Measurements from ENCODE around the gene LINC01488. TPM values are rescaled to one million over a fixed set of nuclear protein-coding genes. Genes with fewer than 3 reads are reported as not detected.

Gene LINC01488
- total RNA-seq, 2 experiments from 2014 or later, result not detected

DNA sequence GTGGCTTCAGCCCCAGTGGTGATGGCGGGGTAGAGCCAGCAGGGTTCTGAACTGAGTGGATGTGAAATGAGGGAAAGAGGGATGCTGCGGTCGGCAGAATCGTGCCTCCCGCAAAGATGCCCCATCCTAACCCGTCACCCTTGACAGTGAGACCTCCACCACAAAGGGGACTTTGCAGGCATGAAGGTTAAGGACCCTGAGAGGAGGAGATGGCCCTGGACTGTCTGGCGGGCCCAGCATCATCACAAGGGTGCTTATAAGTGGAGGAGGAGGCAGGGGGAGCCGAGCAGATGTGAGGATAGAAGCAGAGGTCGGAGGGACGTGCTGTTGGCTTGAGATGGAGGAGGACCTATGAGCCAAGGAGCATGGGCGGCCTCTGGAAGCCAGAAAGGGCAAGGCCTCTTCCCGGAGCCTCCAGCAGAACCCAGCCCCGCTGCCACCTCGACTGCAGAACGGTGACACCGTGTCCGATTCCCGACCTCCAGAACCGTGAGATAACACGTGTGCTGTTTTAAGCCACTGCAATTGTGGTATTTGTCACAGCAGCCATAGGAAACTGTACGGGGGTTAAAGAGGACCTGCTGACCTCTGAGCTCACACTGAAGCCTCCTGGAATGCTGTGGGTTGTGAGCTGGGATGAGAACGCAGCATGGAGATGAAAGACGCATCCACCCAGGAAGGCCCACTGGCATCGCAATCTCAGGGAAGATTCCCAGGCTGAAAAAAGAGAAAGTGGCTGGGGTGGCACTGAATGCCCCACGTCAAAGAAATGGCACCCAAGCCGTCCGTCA lies 10.9 kb downstream of the LINC01488 start:
- POLR2A ChIA-PET, result no interaction called here
- no peak for DNase-seq
- Mint-ChIP-seq H3K27ac (no peak overlapping the region), H3K4me1 (no peaks in the 10 kb centered on the region), H3K36me3 (ENCODE audit: low read depth) (no peaks in the 10 kb centered on the region), H3K9me3 (no peaks in the 10 kb centered on the region), H3K27me3 (no peaks in the 10 kb centered on the region), H3K4me3 (no peak overlapping the region)
- CTCF ChIA-PET, result no interaction called here

DNA sequence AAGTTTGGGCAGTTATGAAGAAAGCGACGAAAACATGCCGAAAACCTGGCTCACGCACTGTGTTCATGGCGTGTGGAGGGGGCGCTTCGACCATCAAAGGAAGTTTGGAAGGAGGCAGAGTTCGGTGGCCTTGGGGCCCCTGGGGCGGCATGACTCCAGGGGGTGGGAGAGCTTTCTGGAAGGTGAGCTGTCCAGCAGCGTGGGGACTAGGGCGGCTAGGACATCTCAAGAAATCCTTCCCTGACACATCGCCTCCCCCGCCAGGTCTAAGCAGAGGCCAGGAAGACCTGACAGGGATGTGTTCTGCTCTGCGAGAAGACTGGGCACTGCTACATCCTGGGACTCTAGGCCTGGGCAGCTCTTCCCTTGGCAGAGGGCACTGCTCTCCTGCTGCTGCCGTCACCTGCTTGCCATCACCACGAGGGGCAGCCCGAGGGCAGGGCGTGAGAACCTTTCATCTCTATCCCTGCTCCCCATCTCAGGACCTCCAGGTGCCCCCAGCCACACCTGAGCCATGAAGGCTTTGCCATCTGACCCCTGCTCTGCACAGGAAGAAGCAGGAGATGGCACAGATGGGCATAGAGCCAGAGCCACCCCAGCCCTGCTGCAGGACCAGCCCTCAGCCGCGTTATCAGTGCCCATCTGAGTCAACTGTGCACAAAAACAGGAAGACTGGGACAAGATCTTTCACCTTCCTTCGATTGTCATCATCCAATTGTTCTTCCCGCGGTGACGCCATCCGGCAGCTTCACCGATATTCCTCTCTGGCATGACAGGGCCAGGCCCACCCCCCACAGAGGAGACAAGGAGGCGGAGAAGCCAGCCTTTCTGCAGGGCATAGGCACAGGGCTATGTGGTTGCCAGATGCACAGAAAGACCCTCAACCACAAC lies 12.7 kb downstream of the LINC01488 start:
- H3K36me3 Mint-ChIP-seq (ENCODE audit: low read depth), result no peaks in the 10 kb centered on the region
- no peak for DNase-seq
- H3K9me3 Mint-ChIP-seq, result no peaks in the 10 kb centered on the region
- no peak overlapping the region for H3K4me3 Mint-ChIP-seq
- ChIA-PET CTCF (no interaction called here), POLR2A (no interaction called here)
- H3K27ac Mint-ChIP-seq, result no peak overlapping the region
- H3K27me3 Mint-ChIP-seq, result no peaks in the 10 kb centered on the region
- no peaks in the 10 kb centered on the region for H3K4me1 Mint-ChIP-seq

DNA sequence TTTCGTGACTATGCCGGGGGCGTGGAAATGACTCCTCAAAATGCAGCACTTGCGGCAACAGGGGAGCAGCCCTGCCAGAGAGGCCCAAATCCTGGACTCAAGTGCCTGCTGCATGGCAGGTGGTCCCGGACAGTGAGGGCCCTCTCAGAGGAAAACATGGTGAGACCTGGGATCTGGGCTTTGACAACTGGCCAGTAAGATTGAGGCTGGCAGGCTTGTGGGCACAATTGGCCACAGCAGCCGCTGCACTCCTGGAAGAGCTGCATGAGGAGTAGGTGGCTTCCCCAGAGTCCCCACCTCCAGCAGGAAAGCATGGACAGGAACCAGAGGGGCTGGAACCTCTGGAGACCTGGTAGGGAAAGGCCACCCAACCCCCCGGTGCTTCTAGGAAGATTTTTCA lies 13.4 kb downstream of the LINC01488 start:
- H3K4me1 Mint-ChIP-seq, result no peaks in the 10 kb centered on the region
- no peak overlapping the region for H3K27ac Mint-ChIP-seq
- H3K4me3 Mint-ChIP-seq, result no peak overlapping the region
- ChIA-PET POLR2A (no interaction called here), CTCF (no interaction called here)
- no peaks in the 10 kb centered on the region for H3K36me3 Mint-ChIP-seq (ENCODE audit: low read depth)
- no peak for DNase-seq
- no peaks in the 10 kb centered on the region for H3K27me3 Mint-ChIP-seq
- H3K9me3 Mint-ChIP-seq, result no peaks in the 10 kb centered on the region

DNA sequence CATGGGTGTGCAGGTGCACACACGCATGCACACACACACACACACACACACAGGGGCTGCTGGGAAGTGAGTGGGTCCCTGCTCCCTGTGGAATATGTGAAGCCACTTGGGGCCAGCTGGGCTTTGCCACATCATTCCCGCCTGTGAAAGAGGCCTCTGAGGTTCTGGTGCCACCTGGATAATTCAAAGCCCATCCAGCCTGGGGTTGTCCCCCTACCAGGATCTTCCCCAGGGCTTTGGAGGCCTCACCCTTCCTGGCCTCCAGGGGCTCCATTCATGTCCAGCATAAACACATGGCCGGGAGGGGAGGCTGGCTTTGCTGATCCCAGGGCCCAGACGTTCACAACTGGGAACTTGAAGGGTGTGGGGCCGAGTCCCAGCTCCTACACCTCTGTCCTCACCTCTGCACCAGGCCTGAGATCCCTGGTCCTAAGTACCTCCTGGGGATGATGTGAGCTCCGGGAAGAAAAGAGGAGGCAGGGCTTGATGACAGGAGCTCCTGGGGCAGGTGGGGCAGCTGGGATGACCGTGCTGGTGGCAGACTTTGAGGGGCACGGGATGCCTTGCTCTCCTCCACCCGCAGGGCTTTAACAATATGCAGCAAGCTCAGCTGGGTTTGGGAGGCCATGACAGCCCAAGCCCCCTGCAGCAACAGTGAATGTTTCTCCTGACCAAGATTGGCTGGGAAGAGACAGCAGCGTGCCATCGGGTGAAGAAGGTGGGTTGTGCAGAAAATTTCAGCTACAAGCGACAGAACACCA lies 14.2 kb downstream of the LINC01488 start:
- no peak for DNase-seq
- H3K27ac Mint-ChIP-seq, result no peak overlapping the region
- H3K9me3 Mint-ChIP-seq, result no peaks in the 10 kb centered on the region
- POLR2A ChIA-PET, result no interaction called here
- no peaks in the 10 kb centered on the region for H3K36me3 Mint-ChIP-seq (ENCODE audit: low read depth)
- no peaks in the 10 kb centered on the region for H3K4me1 Mint-ChIP-seq
- CTCF ChIA-PET, result no interaction called here
- H3K4me3 Mint-ChIP-seq, result no peak overlapping the region
- H3K27me3 Mint-ChIP-seq, result no peaks in the 10 kb centered on the region

DNA sequence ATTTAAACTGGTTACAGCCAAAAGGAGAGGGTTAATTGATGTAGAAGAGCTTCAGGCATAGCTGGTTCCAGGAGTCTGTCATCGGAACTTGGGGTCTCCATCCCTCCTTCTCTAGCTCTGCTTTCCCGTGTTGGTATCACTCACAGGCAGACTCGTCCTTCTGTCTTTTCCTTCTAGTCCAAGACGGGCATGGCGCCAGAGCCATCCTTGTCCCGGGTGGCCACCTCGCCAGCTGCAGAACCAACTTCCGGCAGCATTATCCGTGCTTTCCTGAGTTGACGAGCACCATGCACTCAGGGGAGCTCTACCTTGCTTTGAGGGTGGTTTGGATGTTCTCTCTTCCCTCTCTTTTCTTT lies 14.7 kb downstream of the LINC01488 start:
- CTCF ChIA-PET, result no interaction called here
- POLR2A ChIA-PET, result no interaction called here
- H3K27ac Mint-ChIP-seq, result no peak overlapping the region
- DNase-seq, result no peak
- H3K27me3 Mint-ChIP-seq, result no peaks in the 10 kb centered on the region
- no peaks in the 10 kb centered on the region for H3K9me3 Mint-ChIP-seq
- H3K36me3 Mint-ChIP-seq (ENCODE audit: low read depth), result no peaks in the 10 kb centered on the region
- H3K4me3 Mint-ChIP-seq, result no peak overlapping the region
- no peaks in the 10 kb centered on the region for H3K4me1 Mint-ChIP-seq

DNA sequence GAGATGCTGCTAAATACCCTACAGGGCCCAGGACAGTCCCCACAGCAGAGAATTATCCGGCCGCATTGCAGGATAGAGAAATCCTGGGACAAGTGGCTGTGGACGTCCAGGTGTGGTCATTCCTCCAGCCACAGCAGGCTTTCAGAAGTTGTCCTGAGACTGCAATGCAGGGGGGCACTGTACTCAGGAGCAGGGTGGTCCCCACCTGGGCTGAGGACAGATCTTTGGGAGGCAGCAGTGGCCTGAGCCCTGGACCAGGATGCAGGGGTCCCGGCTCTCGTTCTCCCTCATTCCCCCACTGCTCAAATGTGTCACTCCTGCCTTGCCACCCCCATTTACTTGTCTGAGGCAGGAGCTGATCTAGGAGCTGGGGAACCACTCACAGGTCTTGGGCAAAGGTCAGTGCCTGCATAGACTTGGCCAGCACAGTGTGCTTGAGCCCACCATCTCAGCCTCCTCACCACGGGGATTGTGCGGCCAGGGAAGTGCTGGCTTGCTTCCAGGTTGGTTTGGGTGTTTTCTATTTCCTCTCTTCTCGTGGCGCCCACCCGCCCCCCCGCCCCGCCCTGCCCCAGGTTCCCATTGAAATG lies 15.3 kb downstream of the LINC01488 start:
- Mint-ChIP-seq H3K36me3 (ENCODE audit: low read depth) (no peaks in the 10 kb centered on the region), H3K4me1 (no peaks in the 10 kb centered on the region), H3K27me3 (no peaks in the 10 kb centered on the region), H3K4me3 (no peak overlapping the region), H3K27ac (no peak overlapping the region), H3K9me3 (no peaks in the 10 kb centered on the region)
- no peak for DNase-seq
- POLR2A ChIA-PET, result no interaction called here
- CTCF ChIA-PET, result no interaction called here

DNA sequence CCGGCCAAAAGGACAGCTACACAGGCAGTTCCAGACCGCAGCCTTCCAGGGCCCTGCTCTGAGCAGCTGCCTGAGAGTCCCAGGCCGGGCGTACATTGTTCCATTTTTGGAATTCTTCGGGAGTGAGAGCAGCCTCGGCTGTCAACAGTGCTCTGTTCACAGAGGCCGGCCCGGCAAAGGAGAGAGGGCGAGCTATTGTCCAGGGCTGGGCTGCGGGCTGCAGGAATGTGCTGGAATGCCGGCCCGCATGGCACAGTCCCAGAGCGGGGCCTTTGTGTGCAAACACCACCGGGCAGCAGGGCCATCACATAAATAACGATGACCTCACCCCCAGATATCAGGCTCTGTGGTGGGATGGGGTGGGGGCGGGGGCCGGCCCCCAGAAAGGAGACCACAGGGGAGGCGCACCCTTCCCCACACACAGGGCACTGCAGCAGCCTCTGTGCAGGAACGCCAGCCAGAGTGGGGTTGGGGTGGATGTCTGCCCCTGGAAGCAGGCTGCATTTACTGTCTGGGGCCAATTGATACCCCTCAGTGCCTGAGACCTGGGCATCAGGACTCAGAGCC lies 15.8 kb downstream of the LINC01488 start:
- ChIA-PET POLR2A (no interaction called here), CTCF (no interaction called here)
- no peaks in the 10 kb centered on the region for H3K9me3 Mint-ChIP-seq
- H3K27me3 Mint-ChIP-seq, result no peaks in the 10 kb centered on the region
- H3K4me3 Mint-ChIP-seq, result no peak overlapping the region
- H3K27ac Mint-ChIP-seq, result no peak overlapping the region
- no peaks in the 10 kb centered on the region for H3K36me3 Mint-ChIP-seq (ENCODE audit: low read depth)
- DNase-seq, result no peak
- no peaks in the 10 kb centered on the region for H3K4me1 Mint-ChIP-seq

DNA sequence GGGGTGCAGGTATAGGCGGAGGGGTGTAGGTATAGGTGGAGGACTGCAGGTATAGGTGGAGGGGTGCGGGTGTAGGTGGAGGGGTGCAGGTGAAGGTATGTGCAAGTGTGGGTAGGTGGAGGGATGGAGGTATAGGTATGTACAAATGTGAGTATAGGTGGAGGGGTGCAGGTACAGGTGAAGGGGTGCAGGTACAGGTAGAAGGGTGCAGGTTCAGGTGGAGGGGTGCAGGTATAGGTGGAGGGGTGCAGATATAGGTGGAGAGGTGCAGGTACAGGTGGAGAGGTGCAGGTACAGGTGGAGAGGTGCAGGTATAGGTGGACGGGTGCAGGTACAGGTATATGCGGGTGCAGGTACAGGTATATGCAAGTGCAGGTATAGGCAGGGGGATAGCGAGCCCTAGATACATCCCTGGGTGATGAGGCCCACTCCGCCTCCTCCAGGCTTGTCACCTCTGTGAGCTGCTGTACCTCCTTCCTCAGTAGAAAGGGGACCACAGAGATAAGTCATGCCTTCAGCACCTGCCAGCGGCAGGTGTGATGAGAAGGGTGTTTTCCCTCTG lies 17.2 kb downstream of the LINC01488 start:
- ChIA-PET CTCF (no interaction called here), POLR2A (no interaction called here)
- Mint-ChIP-seq H3K27me3 (no peaks in the 10 kb centered on the region), H3K36me3 (ENCODE audit: low read depth) (no peaks in the 10 kb centered on the region), H3K4me3 (no peak overlapping the region), H3K27ac (no peak overlapping the region), H3K9me3 (no peaks in the 10 kb centered on the region), H3K4me1 (no peaks in the 10 kb centered on the region)
- DNase-seq, result no peak

DNA sequence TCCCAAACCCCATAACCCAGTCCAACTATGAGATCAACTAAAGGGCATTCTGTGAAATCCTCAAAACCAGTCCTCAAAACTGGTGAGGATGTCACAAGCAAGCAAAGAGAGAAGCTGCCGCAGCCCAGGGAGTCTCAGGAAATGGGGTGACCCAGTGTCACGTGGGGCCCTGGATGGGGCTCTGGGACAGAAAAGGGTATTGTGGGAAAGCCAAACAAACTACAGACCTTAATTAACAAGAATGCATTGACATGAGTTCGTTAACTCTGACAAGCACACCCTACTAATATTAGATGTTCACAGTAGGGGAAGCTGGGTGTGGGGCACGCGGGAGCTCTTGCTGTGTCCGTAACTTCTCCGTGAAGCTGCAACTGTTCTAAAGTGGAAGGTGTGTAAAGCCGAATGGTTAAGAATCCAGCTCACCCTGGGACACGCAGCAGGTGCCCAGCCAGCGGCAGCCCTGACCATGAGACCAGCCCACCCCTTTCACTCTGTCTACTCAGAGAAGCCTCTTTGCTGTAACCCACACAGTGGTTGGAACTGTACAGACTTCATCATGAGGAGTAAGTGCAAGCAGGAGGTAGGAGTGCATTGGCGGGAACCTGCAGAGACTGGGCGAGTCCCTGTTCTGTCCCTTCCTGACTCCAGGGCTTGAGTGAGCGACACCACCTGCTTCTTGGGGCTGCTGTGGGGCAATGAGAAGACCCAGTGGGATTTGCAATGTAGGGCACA lies 17.9 kb downstream of the LINC01488 start:
- Mint-ChIP-seq H3K27me3 (no peaks in the 10 kb centered on the region), H3K4me1 (no peaks in the 10 kb centered on the region), H3K27ac (no peak overlapping the region), H3K36me3 (ENCODE audit: low read depth) (no peaks in the 10 kb centered on the region), H3K9me3 (no peaks in the 10 kb centered on the region), H3K4me3 (no peak overlapping the region)
- no peak for DNase-seq
- POLR2A ChIA-PET, result no interaction called here
- CTCF ChIA-PET, result no interaction called here

DNA sequence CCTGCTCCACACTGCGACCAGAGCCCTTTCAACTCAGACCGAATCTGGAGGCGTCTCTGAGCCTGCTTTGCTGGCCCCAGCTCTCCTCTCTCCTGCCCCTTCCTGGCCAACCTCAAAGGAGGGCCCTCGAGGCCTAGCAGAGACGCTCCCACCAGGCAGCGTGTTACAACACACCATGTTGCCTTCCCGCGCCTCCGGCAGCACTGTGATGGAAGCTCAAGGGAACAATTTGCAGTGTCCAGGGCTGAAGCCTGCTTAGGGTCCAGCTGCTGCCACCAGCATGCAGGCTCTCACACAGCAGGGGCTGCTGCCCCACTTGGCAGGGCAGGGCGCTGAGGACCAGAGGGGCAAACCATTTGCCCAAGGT lies 18.4 kb downstream of the LINC01488 start:
- no peaks in the 10 kb centered on the region for H3K4me1 Mint-ChIP-seq
- no peaks in the 10 kb centered on the region for H3K27me3 Mint-ChIP-seq
- POLR2A ChIA-PET, result no interaction called here
- CTCF ChIA-PET, result no interaction called here
- H3K9me3 Mint-ChIP-seq, result no peaks in the 10 kb centered on the region
- H3K36me3 Mint-ChIP-seq (ENCODE audit: low read depth), result no peaks in the 10 kb centered on the region
- DNase-seq, result no peak
- no peak overlapping the region for H3K4me3 Mint-ChIP-seq
- no peak overlapping the region for H3K27ac Mint-ChIP-seq

DNA sequence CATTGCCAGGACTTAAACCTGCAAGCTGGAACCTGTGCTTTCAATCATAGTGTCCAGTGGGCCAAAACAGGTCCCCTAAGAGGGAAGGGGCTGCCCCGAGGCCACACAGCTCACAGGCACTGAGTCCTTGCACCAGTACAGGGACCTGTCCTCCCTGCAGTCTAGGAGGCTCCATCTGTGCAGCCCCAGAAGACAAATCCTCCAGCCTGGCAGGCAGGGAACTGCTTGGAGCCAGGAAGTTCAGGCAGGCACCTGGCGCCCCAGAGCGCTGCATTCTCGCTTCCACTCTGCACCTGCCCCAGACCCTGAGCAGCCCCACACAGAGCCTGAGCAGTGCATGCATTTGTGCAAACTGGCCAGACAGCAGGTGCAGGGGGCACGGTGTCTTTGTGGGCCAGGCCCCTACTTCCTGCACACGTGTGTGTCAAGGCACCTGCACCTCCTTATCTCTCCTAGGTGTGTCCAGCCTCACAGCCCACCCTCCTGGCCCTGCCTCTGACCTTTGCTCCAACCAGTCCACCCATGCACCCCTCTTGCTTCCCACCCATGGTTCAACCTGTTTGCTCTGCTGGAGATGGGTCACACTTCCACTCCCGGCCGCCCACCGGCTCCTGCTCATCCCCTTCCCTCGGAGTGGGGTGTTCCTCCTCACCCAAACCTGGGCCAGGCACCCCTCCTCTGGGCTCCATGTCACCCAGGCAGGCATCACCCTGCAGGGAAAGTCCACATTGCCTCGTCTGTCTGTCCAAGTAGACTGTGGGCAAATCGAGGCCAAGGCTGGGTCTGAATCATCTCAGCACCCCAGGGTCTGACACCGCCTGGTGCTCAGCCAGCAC lies 19.0 kb downstream of the LINC01488 start:
- ChIA-PET POLR2A (no interaction called here), CTCF (no interaction called here)
- no peak overlapping the region for H3K27ac Mint-ChIP-seq
- H3K4me1 Mint-ChIP-seq, result no peaks in the 10 kb centered on the region
- DNase-seq, result no peak
- H3K27me3 Mint-ChIP-seq, result no peaks in the 10 kb centered on the region
- H3K4me3 Mint-ChIP-seq, result no peak overlapping the region
- no peaks in the 10 kb centered on the region for H3K36me3 Mint-ChIP-seq (ENCODE audit: low read depth)
- H3K9me3 Mint-ChIP-seq, result no peaks in the 10 kb centered on the region

DNA sequence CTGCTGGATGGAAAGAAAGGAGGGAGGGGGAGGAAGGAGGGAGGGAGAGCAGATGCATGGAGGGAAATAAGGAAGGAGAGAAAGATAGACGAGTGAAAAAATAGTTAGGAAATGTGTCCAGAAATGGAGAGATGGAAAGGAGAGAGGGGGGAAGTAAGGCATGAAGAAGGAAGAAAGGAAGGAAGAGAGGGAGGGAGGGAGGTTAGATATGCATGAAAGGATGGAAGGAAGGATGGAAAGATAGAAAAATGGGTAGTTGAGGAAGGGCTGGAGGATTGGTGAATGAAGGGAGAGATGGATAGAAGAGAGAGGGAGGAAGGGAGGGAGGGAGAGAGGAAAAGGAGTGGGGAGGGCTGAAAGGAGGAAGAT lies 19.6 kb downstream of the LINC01488 start:
- no peaks in the 10 kb centered on the region for H3K9me3 Mint-ChIP-seq
- H3K4me1 Mint-ChIP-seq, result no peaks in the 10 kb centered on the region
- no peak overlapping the region for H3K27ac Mint-ChIP-seq
- H3K27me3 Mint-ChIP-seq, result no peaks in the 10 kb centered on the region
- CTCF ChIA-PET, result no interaction called here
- H3K4me3 Mint-ChIP-seq, result no peak overlapping the region
- H3K36me3 Mint-ChIP-seq (ENCODE audit: low read depth), result no peaks in the 10 kb centered on the region
- POLR2A ChIA-PET, result no interaction called here
- DNase-seq, result no peak

Data from activated CD4-positive, alpha-beta memory T cell treated with anti-CD3 and anti-CD28 coated beads, Interleukin-2, amount 10 ng/mL, durations not matched to agents 7 days and 5 days (primary cell).